Gastrocnemius medialis (tissue), 4 donors: ENCODE data around the gene LBH. TPM values are rescaled to one million over a fixed set of nuclear protein-coding genes. Genes with fewer than 3 reads are reported as not detected.

Source experiments
- ATAC-seq, 2 donors: fragments of 150-250 bp; one replicate each; pipeline ENCODE4 v1.9.1; 2016
- DNase-seq, 2 donors: peaks; one replicate each; pipeline ENCODE4 v3.0.0-alpha.2; 2019
- H3K27ac ChIP-seq, 4 donors: fragments of 200-600 bp; sonication (generic); 1 replicate in 1 of 4; 2 replicates in 3 of 4; pipeline ENCODE4 v1.5.1; 2016 to 2018; ENCODE audit warnings: mild to moderate bottlenecking in 2 of 4, moderate library complexity in 1 of 4
- H3K27me3 ChIP-seq, 3 donors: fragments of 200-600 bp; sonication (generic) in 2 of 3; 1 replicate in 1 of 3; 2 replicates in 2 of 3; pipeline versions ENCODE4 v1.5.1 to v1.6.0; 2016 to 2019; ENCODE audit warnings: mild to moderate bottlenecking in 1 of 3, moderate library complexity in 1 of 3
- H3K36me3 ChIP-seq, 2 donors: fragments of 200-600 bp; sonication (generic) in 1 of 2; one replicate each; pipeline ENCODE4 v1.5.1; 2017 to 2018
- H3K4me1 ChIP-seq, 2 donors: fragments of 200-600 bp; sonication (generic) in 1 of 2; one replicate each; pipeline ENCODE4 v1.5.1; 2016 to 2017; ENCODE audit warnings: mild to moderate bottlenecking in 2 of 2
- H3K4me3 ChIP-seq, 4 donors: fragments of 200-600 bp; sonication (generic) in 3 of 4; 1 replicate in 1 of 4; 2 replicates in 3 of 4; pipeline ENCODE4 v1.5.1; 2016 to 2019; ENCODE audit warnings: mild to moderate bottlenecking in 2 of 4
- H3K9me3 ChIP-seq, 3 donors: fragments of 200-600 bp; sonication (generic) in 2 of 3; 1 replicate in 1 of 3; 2 replicates in 2 of 3; pipeline ENCODE4 v1.5.1; 2016 to 2019
- POLR2A ChIP-seq, 2 donors: fragments of 450-650 bp; IDR thresholded peaks; one replicate each; pipeline ENCODE4 v1.6.1; 2017; ENCODE audit warnings: antibody characterized with exemption in 2 of 2, mild to moderate bottlenecking in 2 of 2, moderate library complexity in 2 of 2
- in situ Hi-C, 4 donors: fragments of 200-750 bp; cut with MboI; loops; one replicate each; pipeline versions ENCODE4 v1.15.0 to v1.8.0; 2017; ENCODE audit warnings: low sequenced_read_pairs in 4 of 4
- intact Hi-C: fragments of 100-400 bp; cut with DNase I; formaldehyde crosslinking; loops from one replicate; pipeline ENCODE4 v1.15.1; 2023; ENCODE audit warnings: low total_unique reads
- total RNA-seq, 4 donors: library from RNA; depleted of rRNA; stranded (reverse); fragments of >200 nt; gene quantifications; one replicate each; pipeline versions ENCODE4 v1.1.0 to v1.2.3, GENCODE V29; 2016
- TF ChIP-seq, protein P1 (sequence below), 5 experiments: fragments of 450-650 bp in 3 of 5; fragments of 200-600 bp in 2 of 5; sonication (generic) in 2 of 5; IDR thresholded peaks in 4 of 5; conservative IDR thresholded peaks in 1 of 5; 1 replicate in 4 of 5; 2 replicates in 1 of 5; pipeline ENCODE4 v1.5.1; 2016 to 2019; ENCODE audit warnings: antibody characterized with exemption in 5 of 5, mild to moderate bottlenecking in 3 of 5, moderate library complexity in 3 of 5

LBH gene
- total RNA-seq, 4 donors from 2014 or later, result 5.4 to 37.6 (median 12.5) TPM

DNA sequence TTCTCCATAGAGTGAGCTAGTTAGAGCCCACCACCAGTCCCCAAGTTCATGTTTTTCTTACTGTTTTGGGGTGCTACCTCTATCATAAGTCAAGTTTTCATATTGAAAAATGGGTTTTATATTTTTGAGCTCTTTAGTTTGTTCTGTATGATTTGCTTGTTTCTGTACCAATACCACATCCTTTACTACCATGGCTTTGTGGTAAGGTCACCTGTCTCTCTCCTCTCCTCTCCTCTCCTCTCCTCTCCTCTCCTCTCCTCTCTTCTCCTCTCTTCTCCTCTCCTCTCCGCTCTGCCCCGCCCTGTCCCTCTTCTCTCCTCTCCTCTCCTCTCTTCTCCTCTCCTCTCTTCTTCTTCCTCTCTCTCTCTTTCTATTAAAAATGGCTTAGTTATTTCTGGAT, 22.1 kb upstream of the LBH start:
- Histone ChIP-seq H3K9me3 (no peaks in the 10 kb centered on the region), H3K4me3 (no peak overlapping the region), H3K27me3 (no peaks in the 10 kb centered on the region), H3K36me3 (no peaks in the 10 kb centered on the region), H3K27ac (no peak overlapping the region), H3K4me1 (no peaks in the 10 kb centered on the region)
- in situ Hi-C loops, result loop anchor here (5.0 to 25.0 kb wide), 4 partner anchors 496 to 1128 kb away; no protein-coding TSS in a partner anchor
- TF ChIP-seq, protein P1, sequence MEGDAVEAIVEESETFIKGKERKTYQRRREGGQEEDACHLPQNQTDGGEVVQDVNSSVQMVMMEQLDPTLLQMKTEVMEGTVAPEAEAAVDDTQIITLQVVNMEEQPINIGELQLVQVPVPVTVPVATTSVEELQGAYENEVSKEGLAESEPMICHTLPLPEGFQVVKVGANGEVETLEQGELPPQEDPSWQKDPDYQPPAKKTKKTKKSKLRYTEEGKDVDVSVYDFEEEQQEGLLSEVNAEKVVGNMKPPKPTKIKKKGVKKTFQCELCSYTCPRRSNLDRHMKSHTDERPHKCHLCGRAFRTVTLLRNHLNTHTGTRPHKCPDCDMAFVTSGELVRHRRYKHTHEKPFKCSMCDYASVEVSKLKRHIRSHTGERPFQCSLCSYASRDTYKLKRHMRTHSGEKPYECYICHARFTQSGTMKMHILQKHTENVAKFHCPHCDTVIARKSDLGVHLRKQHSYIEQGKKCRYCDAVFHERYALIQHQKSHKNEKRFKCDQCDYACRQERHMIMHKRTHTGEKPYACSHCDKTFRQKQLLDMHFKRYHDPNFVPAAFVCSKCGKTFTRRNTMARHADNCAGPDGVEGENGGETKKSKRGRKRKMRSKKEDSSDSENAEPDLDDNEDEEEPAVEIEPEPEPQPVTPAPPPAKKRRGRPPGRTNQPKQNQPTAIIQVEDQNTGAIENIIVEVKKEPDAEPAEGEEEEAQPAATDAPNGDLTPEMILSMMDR (IDR thresholded peaks at IDR 0.05 in 4 of 5, conservative IDR thresholded peaks at IDR 0.05 in 1 of 5), result no peak
- no peak for TF ChIP-seq POLR2A (IDR thresholded peaks at IDR 0.05)
- intact Hi-C loops, result loop anchor here (5.0 kb wide), 2 partner anchors 47 to 483 kb away; no protein-coding TSS in a partner anchor
- ATAC-seq (no peak), DNase-seq (no peak)

DNA sequence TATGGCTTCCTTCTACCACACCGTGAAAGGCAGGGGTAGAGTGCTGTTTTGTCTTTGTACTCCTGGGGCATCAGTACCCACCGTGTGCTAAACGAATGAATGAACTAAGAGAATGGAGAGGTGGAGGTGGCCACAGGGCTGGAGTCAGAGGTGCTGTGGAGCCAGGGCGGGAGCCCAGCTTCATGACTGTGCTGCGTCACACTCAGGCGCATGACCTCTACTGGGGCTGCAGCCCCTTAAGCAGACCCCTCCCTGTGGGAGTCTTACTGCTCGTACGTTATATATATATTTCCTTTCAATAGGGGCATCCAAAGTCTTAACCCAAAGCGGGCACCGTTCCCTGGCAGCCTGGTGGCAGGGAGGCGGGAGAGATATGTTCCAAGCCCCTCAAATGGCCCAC, 18.0 kb upstream of the LBH start:
- Histone ChIP-seq H3K4me1 (peaks cover 0 to 20% of the 10 kb centered on the region in 2 donors), H3K27me3 (peaks cover 0 to under 1% (median 0%) of the 10 kb centered on the region in 3 donors), H3K4me3 (no peak overlapping the region), H3K9me3 (no peaks in the 10 kb centered on the region), H3K36me3 (no peaks in the 10 kb centered on the region), H3K27ac (no peak overlapping the region)
- intact Hi-C loops, result no loop called here
- ATAC-seq (no peak), DNase-seq (no peak)
- in situ Hi-C loops, result loop anchor here in 2 of 4 donors (25.0 kb wide), 2 partner anchors 949 to 1124 kb away; no protein-coding TSS in a partner anchor
- TF ChIP-seq, protein P1 (IDR thresholded peaks at IDR 0.05 in 4 of 5, conservative IDR thresholded peaks at IDR 0.05 in 1 of 5), result no peak
- TF ChIP-seq POLR2A (IDR thresholded peaks at IDR 0.05), result no peak

DNA sequence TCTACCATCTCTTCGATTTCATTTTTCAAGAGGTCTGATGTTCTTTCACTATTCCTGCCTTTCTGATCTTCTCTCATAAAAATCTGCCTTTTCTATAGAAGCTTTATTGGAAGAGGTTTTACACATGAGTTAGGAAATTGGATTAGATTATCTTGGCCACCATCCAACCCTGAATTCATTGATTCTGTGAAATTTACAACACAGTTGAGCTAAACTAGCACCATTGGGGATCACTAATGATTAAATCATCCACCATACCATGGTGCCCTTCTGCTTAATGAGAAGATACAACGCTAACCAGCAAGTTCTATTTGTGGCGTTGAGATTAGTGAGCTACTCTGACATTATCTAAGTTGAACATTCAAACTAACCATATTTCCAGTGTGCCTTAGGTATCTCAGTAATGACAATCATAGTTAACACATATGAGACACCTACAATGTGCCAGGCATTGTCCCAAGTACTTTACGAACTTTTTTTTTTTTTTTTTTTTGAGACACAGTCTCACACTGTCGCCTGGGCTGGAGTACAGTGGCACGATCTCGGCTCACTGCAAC, 17.3 kb upstream of the LBH start:
- in situ Hi-C loops, result loop anchor here in 2 of 4 donors (25.0 kb wide), 2 partner anchors 948 to 1123 kb away; no protein-coding TSS in a partner anchor
- DNase-seq (no peak), ATAC-seq (no peak)
- Histone ChIP-seq H3K4me3 (no peak overlapping the region), H3K36me3 (no peaks in the 10 kb centered on the region), H3K27me3 (peaks cover 0 to 6% (median 0%) of the 10 kb centered on the region in 3 donors), H3K4me1 (peaks cover 0 to 20% of the 10 kb centered on the region in 2 donors), H3K27ac (no peak overlapping the region), H3K9me3 (no peaks in the 10 kb centered on the region)
- intact Hi-C loops, result no loop called here
- TF ChIP-seq, protein P1 (IDR thresholded peaks at IDR 0.05 in 4 of 5, conservative IDR thresholded peaks at IDR 0.05 in 1 of 5), result no peak
- TF ChIP-seq POLR2A (IDR thresholded peaks at IDR 0.05), result no peak

DNA sequence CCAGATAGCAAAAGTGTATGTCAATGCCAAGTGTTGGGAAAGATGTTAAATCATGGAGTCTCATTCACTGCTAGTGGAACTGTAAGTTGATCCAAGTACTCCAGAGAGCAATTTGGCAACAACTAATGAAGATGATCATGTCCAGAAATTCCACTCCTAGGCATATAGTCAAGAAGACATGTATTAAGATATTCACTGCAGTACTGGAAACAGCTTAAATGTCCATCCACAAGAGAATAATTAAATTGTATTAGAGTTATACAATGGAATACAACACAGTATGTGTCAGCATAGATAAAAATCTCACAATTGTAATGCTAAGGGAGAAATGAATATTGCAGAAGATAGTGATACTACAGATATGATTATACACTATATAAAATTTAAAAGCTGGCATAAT, 15.2 kb upstream of the LBH start:
- peak; percentile 75 to 80 for ATAC-seq
- no peak for TF ChIP-seq POLR2A (IDR thresholded peaks at IDR 0.05)
- TF ChIP-seq, protein P1 (IDR thresholded peaks at IDR 0.05 in 4 of 5, conservative IDR thresholded peaks at IDR 0.05 in 1 of 5), result no peak
- no peaks in the 10 kb centered on the region for H3K9me3 ChIP-seq
- no peaks in the 10 kb centered on the region for H3K36me3 ChIP-seq
- peaks cover 0 to 8% (median 0%) of the 10 kb centered on the region in 3 donors for H3K27me3 ChIP-seq
- in situ Hi-C loops, result loop anchor here in 2 of 4 donors (25.0 kb wide), 2 partner anchors 946 to 1121 kb away; no protein-coding TSS in a partner anchor
- intact Hi-C loops, result no loop called here
- no peak overlapping the region for H3K4me3 ChIP-seq
- no peak overlapping the region for H3K27ac ChIP-seq
- DNase-seq, result no peak
- H3K4me1 ChIP-seq, result peaks cover 0 to 20% of the 10 kb centered on the region in 2 donors
